GM12878 (cell line): Measurements from ENCODE around the gene LSP1. TPM values are rescaled to one million over a fixed set of nuclear protein-coding genes. Genes with fewer than 3 reads are reported as not detected.

Experiments
- ATAC-seq: fragments of 200-7000 bp; cut with Tn5 transposase; 3 replicates; pipeline ENCODE4 v1.9.1; 2020; ENCODE audit warnings: mild to moderate bottlenecking, moderate library complexity
- BruUV-seq: library from RNA; stranded (reverse); fragments of 400-500 nt; replicated peaks from 2 replicates; lab custom pipeline; 2021; lab: Mats Ljungman, UMichigan
- CTCF ChIA-PET: fragments of 300-600 bp; sonication (Branson Sonifier 250); formaldehyde crosslinking; extraction: SDS; loops from one replicate; lab custom pipeline; 2021; ENCODE audit warnings: inconsistent platforms; lab: Yijun Ruan, JAX
- POLR2A ChIA-PET: fragments of 350-600 bp; formaldehyde crosslinking; extraction: SDS; loops from one replicate; lab custom pipeline; 2021; ENCODE audit warnings: inconsistent platforms; lab: Charles Lee
- RAD21 ChIA-PET: fragments of 300-600 bp; sonication (Branson Sonifier 250); formaldehyde crosslinking; loops from one replicate; lab custom pipeline; 2023; ENCODE audit warnings: antibody characterized with exemption; ENCODE audit not compliant: unreplicated experiment; lab: Charles Lee
- SMC1A ChIA-PET: fragments of 300-600 bp; sonication (Branson Sonifier 250); formaldehyde crosslinking; loops from one replicate; lab custom pipeline; 2023; ENCODE audit not compliant: unreplicated experiment, uncharacterized antibody; lab: Charles Lee
- DNase-seq: peaks from one replicate; pipeline ENCODE4 v3.0.0-alpha.2; 2011; ENCODE audit warnings: low read depth, low spot score
- FAIRE-seq: peaks from 3 replicates; lab custom pipeline; 2011; peaks lifted over from hg19 to GRCh38; lab: Jason Lieb, UNC
- H2AFZ ChIP-seq: 2 replicates; pipeline ENCODE4 v1.6.0; 2011; ENCODE audit warnings: low read depth, low read length, control low read depth; ENCODE audit not compliant: control insufficient read depth
- H3K27ac ChIP-seq: 2 replicates; pipeline ENCODE4 v1.5.1; 2011; ENCODE audit warnings: control low read depth; ENCODE audit not compliant: control insufficient read depth, insufficient read depth
- H3K27me3 ChIP-seq, 2 experiments: replicated peaks in 1 of 2; 2 replicates each; pipeline versions ENCODE4 v1.6.0 to v1.6.1; 2011; ENCODE audit warnings: low read length in 1 of 2; ENCODE audit not compliant: control insufficient read depth in 2 of 2, insufficient read depth in 2 of 2
- H3K36me3 ChIP-seq, 2 experiments: 2 replicates each; pipeline ENCODE4 v1.5.1; 2011; ENCODE audit warnings: low read length in 1 of 2; ENCODE audit not compliant: control insufficient read depth in 2 of 2, insufficient read depth in 2 of 2
- H3K4me1 ChIP-seq: 2 replicates; pipeline ENCODE4 v1.6.1; 2011; ENCODE audit warnings: mild to moderate bottlenecking, low read length, moderate library complexity, mixed read lengths; ENCODE audit not compliant: control insufficient read depth, insufficient read depth
- H3K4me2 ChIP-seq: 2 replicates; pipeline ENCODE4 v1.6.0; 2011; ENCODE audit warnings: control low read depth; ENCODE audit not compliant: control insufficient read depth, insufficient read depth
- H3K4me3 ChIP-seq: fragments of 200-600 bp; sonication (generic); 2 replicates; pipeline ENCODE4 v1.5.1; 2016
- H3K79me2 ChIP-seq: 2 replicates; pipeline ENCODE4 v1.6.0; 2011; ENCODE audit warnings: low read length; ENCODE audit not compliant: control insufficient read depth, insufficient read depth
- H3K9ac ChIP-seq: 2 replicates; pipeline ENCODE4 v1.8.0; 2011; ENCODE audit warnings: low read length, control low read depth, mixed read lengths; ENCODE audit not compliant: control insufficient read depth, insufficient read depth
- H3K9me3 ChIP-seq: replicated peaks from 3 replicates; pipeline ENCODE4 v1.5.1; 2011; ENCODE audit warnings: mild to moderate bottlenecking, low read length; ENCODE audit not compliant: control insufficient read depth, insufficient read depth
- H4K20me1 ChIP-seq: 2 replicates; pipeline ENCODE4 v1.6.0; 2011; ENCODE audit not compliant: control insufficient read depth, insufficient read depth
- BHLHE40 ChIP-seq, 2 experiments: fragments of 450-650 bp in 1 of 2; IDR thresholded peaks; 2 replicates each; pipeline ENCODE4 v1.6.1; 2011 to 2017; ENCODE audit warnings: low read depth in 2 of 2, borderline replicate concordance in 1 of 2, improper control_type of control experiment in 1 of 2, low read length in 1 of 2, mild to moderate bottlenecking in 1 of 2
- GATAD2B ChIP-seq: fragments of 450-650 bp; conservative IDR thresholded peaks from 2 replicates; pipeline ENCODE4 v1.6.1; 2017; ENCODE audit warnings: low read depth, mild to moderate bottlenecking, moderate library complexity
- KDM1A ChIP-seq: fragments of 200-600 bp; sonication (generic); IDR thresholded peaks from 2 replicates; pipeline ENCODE4 v1.6.1; 2016; ENCODE audit warnings: borderline replicate concordance
- MEF2B ChIP-seq: fragments of 450-650 bp; IDR thresholded peaks from 2 replicates; pipeline ENCODE4 v1.6.1; 2018; ENCODE audit warnings: mild to moderate bottlenecking, moderate library complexity; ENCODE audit not compliant: partially characterized antibody, poor library complexity, severe bottlenecking
- NFYB ChIP-seq: IDR thresholded peaks from 2 replicates; pipeline ENCODE4 v1.6.1; 2011; ENCODE audit warnings: low read depth, mild to moderate bottlenecking, low read length, improper control_type of control experiment, moderate library complexity; ENCODE audit not compliant: insufficient read depth
- RAD21 ChIP-seq: IDR thresholded peaks from 2 replicates; pipeline ENCODE4 v1.6.1; 2011; ENCODE audit warnings: mild to moderate bottlenecking, low read depth, low read length, moderate library complexity; ENCODE audit not compliant: insufficient read depth
- RB1 ChIP-seq: fragments of 450-650 bp; formaldehyde crosslinking; IDR thresholded peaks from 2 replicates; pipeline ENCODE4 v1.6.1; 2017; ENCODE audit warnings: mild to moderate bottlenecking, borderline replicate concordance
- SMC3 ChIP-seq: IDR thresholded peaks from 2 replicates; pipeline ENCODE4 v1.6.1; 2011; ENCODE audit warnings: low read length, improper control_type of control experiment, borderline replicate concordance
- TCF3 ChIP-seq: IDR thresholded peaks from 2 replicates; pipeline ENCODE4 v1.6.1; 2012; ENCODE audit warnings: low read depth, mild to moderate bottlenecking, low read length, borderline replicate concordance; ENCODE audit not compliant: insufficient read depth
- YY1 ChIP-seq: IDR thresholded peaks from 2 replicates; pipeline ENCODE4 v1.6.1; 2011; ENCODE audit warnings: low read depth, mild to moderate bottlenecking, low read length
- WGBS: methylation state at CpG from one replicate; pipeline ENCODE4 v1.1.6; 2016; ENCODE audit warnings: low lambda C conversion rate; ENCODE audit not compliant: insufficient replicate concordance, insufficient coverage; ENCODE audit errors: missing lambda C conversion rate; 5-methylcytosine and 5-hydroxymethylcytosine counted together
- in situ Hi-C: fragments of 300-500 bp; cut with MboI; formaldehyde crosslinking; loops from 9 replicates; pipeline ENCODE4 v1.14.3; 2018; ENCODE audit warnings: mixed read lengths
- intact Hi-C: fragments of 100-400 bp; cut with micrococcal nuclease; formaldehyde crosslinking; loops from one replicate; pipeline ENCODE4 v1.14.2; 2022; ENCODE audit not compliant: unreplicated experiment
- polyA plus RNA-seq, 11 experiments: library from polyadenylated mRNA; depleted of rRNA in 4 of 11; unstranded in 6 of 11; stranded (reverse) in 5 of 11; fragments of >200 nt; fragmentation: Nextera tagmentation in 4 of 11; fragmentation: Illumina TruSeq in 1 of 11; extraction: Ambion mirVana in 4 of 11; extraction: Trizol in 1 of 11; gene quantifications; 1 replicate in 1 of 11; 2 replicates in 10 of 11; pipeline versions ENCODE4 v1.2.1 to v1.2.3, GENCODE V29; 2011 to 2016; ENCODE audit warnings: inconsistent platforms in 2 of 11, missing spikeins in 2 of 11, low read depth in 1 of 11
- total RNA-seq, 4 experiments: library from RNA; depleted of rRNA in 3 of 4; stranded (reverse); fragments of >200 nt in 3 of 4; fragmentation: Illumina TruSeq in 1 of 4; extraction: Trizol in 1 of 4; gene quantifications; 2 replicates each; pipeline versions ENCODE4 v1.2.1 to v1.2.3, GENCODE V29; 2013 to 2021
- TF ChIP-seq, protein P1 (sequence below), 3 experiments: IDR thresholded peaks in 2 of 3; conservative IDR thresholded peaks in 1 of 3; 2 replicates each; pipeline ENCODE4 v1.5.1; 2011; ENCODE audit warnings: low read depth in 3 of 3, low read length in 3 of 3, mild to moderate bottlenecking in 3 of 3, control low read depth in 2 of 3, moderate library complexity in 2 of 3, inconsistent platforms in 1 of 3, mixed read lengths in 1 of 3; ENCODE audit not compliant: control insufficient read depth in 2 of 3, insufficient read depth in 1 of 3; ENCODE audit errors: extremely low read depth in 1 of 3
- TF ChIP-seq, protein P2 (sequence below): fragments of 450-650 bp; conservative IDR thresholded peaks from 2 replicates; pipeline ENCODE4 v1.6.1; 2017; ENCODE audit warnings: mild to moderate bottlenecking, moderate library complexity

Gene LSP1
- total and polyA plus RNA-seq, 10 of the 15 experiments (the other 5 are each of a cell fraction or from before 2014, with no cell fraction given) = 19.2 to 488 (median 369) TPM

DNA sequence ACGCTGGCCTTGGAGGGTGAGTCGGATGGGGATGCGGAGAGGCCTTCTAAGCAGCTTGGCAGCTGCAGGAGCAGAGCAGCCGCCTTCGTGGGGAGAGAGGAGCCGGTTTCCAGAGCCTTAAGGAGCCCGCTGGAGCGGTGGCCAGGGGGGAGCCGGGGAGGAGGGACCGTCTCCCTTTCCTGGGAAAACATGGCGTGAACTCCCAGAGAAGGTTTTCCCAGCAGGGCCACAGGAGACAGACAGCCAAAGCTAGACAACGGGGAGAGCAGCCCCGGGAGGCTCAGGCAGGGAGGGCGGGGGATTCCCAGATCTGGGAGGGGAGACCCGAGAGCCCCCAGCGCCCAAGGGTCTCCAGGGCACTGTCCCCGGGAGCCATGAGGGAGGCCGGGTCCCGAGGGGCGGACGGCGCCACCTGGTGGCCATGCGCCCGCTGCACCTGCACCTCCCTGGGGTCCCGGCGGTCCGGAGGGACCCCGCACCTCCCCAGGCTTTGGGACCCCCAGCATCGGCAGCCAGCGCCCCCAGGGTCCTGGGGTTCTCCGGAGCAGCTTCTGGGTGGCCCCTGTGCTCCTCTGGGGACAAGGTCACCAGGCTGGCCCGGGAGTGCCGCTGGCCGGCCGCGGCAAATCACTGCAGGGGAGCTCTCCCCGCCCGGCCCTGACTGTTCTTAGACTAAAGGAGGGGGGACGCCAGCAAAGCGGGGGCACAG is 20.5 kb upstream of the LSP1 start:
- TF ChIP-seq RB1 (0 out of 2 replicates have a peak, but pooled peaks have one; percentile 31), TCF3 (no peak), NFYB (no peak), GATAD2B (0 out of 2 replicates have a peak, but pooled peaks have one; percentile 47), RAD21 (peak; percentile 68), KDM1A (no peak), MEF2B (peak; percentile 66), YY1 (peak; percentile 79), SMC3 (peak; percentile 95), BHLHE40 (IDR thresholded peaks at IDR 0.05; ENCODE audit: borderline replicate concordance in 1 of 2, low read depth in 2 of 2, low read length in 1 of 2) (peak in 1 of 2 experiments; percentile 20; a peak in 1 of 4 replicates)
- TF ChIP-seq, protein P1, sequence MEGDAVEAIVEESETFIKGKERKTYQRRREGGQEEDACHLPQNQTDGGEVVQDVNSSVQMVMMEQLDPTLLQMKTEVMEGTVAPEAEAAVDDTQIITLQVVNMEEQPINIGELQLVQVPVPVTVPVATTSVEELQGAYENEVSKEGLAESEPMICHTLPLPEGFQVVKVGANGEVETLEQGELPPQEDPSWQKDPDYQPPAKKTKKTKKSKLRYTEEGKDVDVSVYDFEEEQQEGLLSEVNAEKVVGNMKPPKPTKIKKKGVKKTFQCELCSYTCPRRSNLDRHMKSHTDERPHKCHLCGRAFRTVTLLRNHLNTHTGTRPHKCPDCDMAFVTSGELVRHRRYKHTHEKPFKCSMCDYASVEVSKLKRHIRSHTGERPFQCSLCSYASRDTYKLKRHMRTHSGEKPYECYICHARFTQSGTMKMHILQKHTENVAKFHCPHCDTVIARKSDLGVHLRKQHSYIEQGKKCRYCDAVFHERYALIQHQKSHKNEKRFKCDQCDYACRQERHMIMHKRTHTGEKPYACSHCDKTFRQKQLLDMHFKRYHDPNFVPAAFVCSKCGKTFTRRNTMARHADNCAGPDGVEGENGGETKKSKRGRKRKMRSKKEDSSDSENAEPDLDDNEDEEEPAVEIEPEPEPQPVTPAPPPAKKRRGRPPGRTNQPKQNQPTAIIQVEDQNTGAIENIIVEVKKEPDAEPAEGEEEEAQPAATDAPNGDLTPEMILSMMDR (IDR thresholded peaks at IDR 0.05 in 2 of 3, conservative IDR thresholded peaks at IDR 0.05 in 1 of 3; ENCODE audit: control insufficient read depth in 2 of 3, extremely low read depth in 1 of 3, insufficient read depth in 1 of 3, low read depth in 3 of 3, low read length in 3 of 3) = peak; percentile 76 to 95 (median 76)
- TF ChIP-seq, protein P2, sequence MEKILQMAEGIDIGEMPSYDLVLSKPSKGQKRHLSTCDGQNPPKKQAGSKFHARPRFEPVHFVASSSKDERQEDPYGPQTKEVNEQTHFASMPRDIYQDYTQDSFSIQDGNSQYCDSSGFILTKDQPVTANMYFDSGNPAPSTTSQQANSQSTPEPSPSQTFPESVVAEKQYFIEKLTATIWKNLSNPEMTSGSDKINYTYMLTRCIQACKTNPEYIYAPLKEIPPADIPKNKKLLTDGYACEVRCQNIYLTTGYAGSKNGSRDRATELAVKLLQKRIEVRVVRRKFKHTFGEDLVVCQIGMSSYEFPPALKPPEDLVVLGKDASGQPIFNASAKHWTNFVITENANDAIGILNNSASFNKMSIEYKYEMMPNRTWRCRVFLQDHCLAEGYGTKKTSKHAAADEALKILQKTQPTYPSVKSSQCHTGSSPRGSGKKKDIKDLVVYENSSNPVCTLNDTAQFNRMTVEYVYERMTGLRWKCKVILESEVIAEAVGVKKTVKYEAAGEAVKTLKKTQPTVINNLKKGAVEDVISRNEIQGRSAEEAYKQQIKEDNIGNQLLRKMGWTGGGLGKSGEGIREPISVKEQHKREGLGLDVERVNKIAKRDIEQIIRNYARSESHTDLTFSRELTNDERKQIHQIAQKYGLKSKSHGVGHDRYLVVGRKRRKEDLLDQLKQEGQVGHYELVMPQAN = no peak
- Histone ChIP-seq H3K4me2 (no peak overlapping the region), H3K4me3 (no peak overlapping the region), H3K36me3 (no peaks in the 10 kb centered on the region), H3K4me1 (no peaks in the 10 kb centered on the region), H3K9me3 (no peaks in the 10 kb centered on the region), H3K27me3 (no peaks in the 10 kb centered on the region; a peak in 2 of 4 replicates), H3K79me2 (no peaks in the 10 kb centered on the region), H3K27ac (no peak overlapping the region), H4K20me1 (no peaks in the 10 kb centered on the region), H2AFZ (no peak overlapping the region), H3K9ac (no peak overlapping the region)
- ATAC-seq (peak; percentile 81), FAIRE-seq (no peak), DNase-seq (no peak)
- CTCF ChIA-PET = interaction anchor here (0.7 to 7.9 kb wide), 28 partner anchors 8 to 324 kb away, joined by 3 to 187 read pairs (median 5); partner anchors contain the start of genes KRTAP5-6 and LSP1
- BruUV-seq = no TSS peak
- WGBS = 14% methylated on average over 27 of the region's 40 CpGs
- RAD21 ChIA-PET = interaction anchor here (0.6 to 7.5 kb wide), 13 partner anchors 24 to 319 kb away, joined by 3 to 107 read pairs (median 5); partner anchors contain the start of gene KRTAP5-6
- POLR2A ChIA-PET = interaction anchor here (1.0 kb wide), 1 partner anchor 170 kb away, joined by 3 read pairs; no protein-coding TSS in a partner anchor
- intact Hi-C loops (loop anchor here (1.0 to 5.0 kb wide), 2 partner anchors 138 to 180 kb away; no protein-coding TSS in a partner anchor), in situ Hi-C loops (no loop called here)
- SMC1A ChIA-PET = interaction anchor here (0.6 to 5.9 kb wide), 13 partner anchors 10 to 319 kb away, joined by 3 to 65 read pairs (median 4); no protein-coding TSS in a partner anchor
